ENCODE data around the gene PPP1R1B.

DNA sequence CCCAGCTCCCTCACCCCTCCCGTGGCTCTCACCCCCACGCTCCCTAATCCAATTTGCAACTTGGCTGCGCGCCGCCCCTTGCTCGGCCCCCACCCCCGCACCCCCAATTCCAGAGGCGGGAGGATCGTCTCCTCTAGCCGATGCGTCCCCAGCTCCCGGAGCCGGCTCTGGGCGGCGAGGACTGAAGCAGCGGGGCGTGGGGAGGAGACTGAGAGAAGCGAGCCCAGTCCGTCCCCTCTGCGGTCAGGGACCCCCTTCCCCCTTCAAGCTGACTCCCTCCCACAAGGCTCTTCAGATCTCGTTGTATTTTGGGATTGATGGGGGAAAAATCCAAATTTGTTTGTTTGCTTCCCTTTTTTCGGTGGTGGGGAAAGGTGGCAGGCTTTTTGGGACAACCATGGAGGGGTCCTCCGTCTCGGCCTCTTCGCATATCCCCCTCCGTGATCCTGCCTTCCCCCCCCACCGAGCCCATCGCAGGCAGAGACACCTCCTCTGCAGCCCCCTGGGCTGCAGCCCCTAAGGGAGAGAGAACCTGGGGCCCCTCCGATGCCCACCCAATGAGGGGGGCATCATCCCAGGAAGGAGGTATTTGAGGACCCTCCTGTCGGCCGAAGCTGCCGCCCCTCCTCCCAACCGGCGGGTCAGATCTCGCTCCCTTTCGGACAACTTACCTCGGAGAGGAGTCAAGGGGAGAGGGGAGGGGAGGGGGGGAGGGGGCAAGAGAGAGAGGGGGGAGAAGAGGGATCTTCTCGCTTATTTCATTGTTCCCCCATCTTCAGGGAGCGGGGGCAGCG, 19.5 kb upstream of the PPP1R1B start:
- TF ChIP-seq, protein P1, sequence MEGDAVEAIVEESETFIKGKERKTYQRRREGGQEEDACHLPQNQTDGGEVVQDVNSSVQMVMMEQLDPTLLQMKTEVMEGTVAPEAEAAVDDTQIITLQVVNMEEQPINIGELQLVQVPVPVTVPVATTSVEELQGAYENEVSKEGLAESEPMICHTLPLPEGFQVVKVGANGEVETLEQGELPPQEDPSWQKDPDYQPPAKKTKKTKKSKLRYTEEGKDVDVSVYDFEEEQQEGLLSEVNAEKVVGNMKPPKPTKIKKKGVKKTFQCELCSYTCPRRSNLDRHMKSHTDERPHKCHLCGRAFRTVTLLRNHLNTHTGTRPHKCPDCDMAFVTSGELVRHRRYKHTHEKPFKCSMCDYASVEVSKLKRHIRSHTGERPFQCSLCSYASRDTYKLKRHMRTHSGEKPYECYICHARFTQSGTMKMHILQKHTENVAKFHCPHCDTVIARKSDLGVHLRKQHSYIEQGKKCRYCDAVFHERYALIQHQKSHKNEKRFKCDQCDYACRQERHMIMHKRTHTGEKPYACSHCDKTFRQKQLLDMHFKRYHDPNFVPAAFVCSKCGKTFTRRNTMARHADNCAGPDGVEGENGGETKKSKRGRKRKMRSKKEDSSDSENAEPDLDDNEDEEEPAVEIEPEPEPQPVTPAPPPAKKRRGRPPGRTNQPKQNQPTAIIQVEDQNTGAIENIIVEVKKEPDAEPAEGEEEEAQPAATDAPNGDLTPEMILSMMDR (IDR thresholded peaks at IDR 0.05) = no peak
- no peak for TF ChIP-seq POLR2A (IDR thresholded peaks at IDR 0.05)
